Activated CD4-positive, alpha-beta T cell treated with anti-CD3 and anti-CD28 coated beads for 4 hours (primary cell): ENCODE data around the gene P2RX7.

Source experiments
- DNase-seq, 2 donors: peaks; one replicate each; pipeline ENCODE4 v3.0.0-alpha.2; 2020

P2RX7 gene

GRCh38 chr12:121132601-121133481, at the start of gene P2RX7:
Gene P2RX7 (plus strand): TSS chr12:121132876. CDS start chr12:121132971, 95 bp downstream.
- DNase-seq = peak; percentile 22 to 33

GRCh38 chr12:121084229-121084628, 48.4 kb upstream of the P2RX7 start:
- no peak for DNase-seq

GRCh38 chr12:121085069-121085468, 47.6 kb upstream of the P2RX7 start:
- DNase-seq = no peak

GRCh38 chr12:121085506-121086353, 46.9 kb upstream of the P2RX7 start:
- DNase-seq = no peak

- DNase-seq = no peak
Observed at GRCh38 chr12:121086781-121087295, 45.8 kb upstream of the P2RX7 start.

GRCh38 chr12:121087467-121088194, 45.0 kb upstream of the P2RX7 start:
- no peak for DNase-seq

- DNase-seq = no peak
Observed at GRCh38 chr12:121088195-121088585, 44.5 kb upstream of the P2RX7 start.

- no peak for DNase-seq
Observed at GRCh38 chr12:121089031-121089812, 43.5 kb upstream of the P2RX7 start.

- no peak for DNase-seq
Observed at GRCh38 chr12:121089813-121090430, 42.8 kb upstream of the P2RX7 start.

GRCh38 chr12:121090586-121091514, 41.8 kb upstream of the P2RX7 start:
- no peak for DNase-seq

GRCh38 chr12:121092034-121092433, 40.6 kb upstream of the P2RX7 start:
- DNase-seq = no peak

GRCh38 chr12:121093487-121093891, 39.2 kb upstream of the P2RX7 start:
- DNase-seq = no peak

- DNase-seq = peak; percentile 75 to 81
Observed at GRCh38 chr12:121095544-121096198, 37.0 kb upstream of the P2RX7 start.

GRCh38 chr12:121096199-121096798, 36.4 kb upstream of the P2RX7 start:
- no peak for DNase-seq

GRCh38 chr12:121099779-121100178, 32.9 kb upstream of the P2RX7 start:
- DNase-seq = no peak

GRCh38 chr12:121102307-121102706, 30.4 kb upstream of the P2RX7 start:
- DNase-seq = no peak

- DNase-seq = no peak
Observed at GRCh38 chr12:121107681-121108080, 25.0 kb upstream of the P2RX7 start.

- DNase-seq = no peak
Observed at GRCh38 chr12:121108492-121108891, 24.2 kb upstream of the P2RX7 start.

- peak; percentile 58 to 69 for DNase-seq
Observed at GRCh38 chr12:121110211-121110940, 22.3 kb upstream of the P2RX7 start.
